OCI-LY3 (cell line): ENCODE results near the gene DLG1.

ENCODE experiments used
- CTCF ChIP-seq: fragments of 200-600, 300-600 bp; sonication (generic); IDR thresholded peaks from 2 replicates; pipeline ENCODE4 v1.5.1; 2014; ENCODE audit warnings: antibody characterized with exemption, low read length, low read depth
- EZH2phosphoT487 ChIP-seq: fragments of 200-600 bp; shearing (Covaris generic); IDR thresholded peaks from 2 replicates; pipeline ENCODE4 v1.6.1; 2018; ENCODE audit warnings: antibody characterized with exemption, mixed run types, low read depth

- TF ChIP-seq CTCF (no peak), EZH2phosphoT487 (no peak)
Measured at GRCh38 chr3:197028728-197029510, 269.5 kb downstream of the DLG1 start.
